ENCODE data around the gene ZBTB2. TPM values are rescaled to one million over a fixed set of nuclear protein-coding genes. Genes with fewer than 3 reads are reported as not detected.

ZBTB2 gene
- total RNA-seq, 1 donor from 2014 or later, result 14.0 TPM

DNA sequence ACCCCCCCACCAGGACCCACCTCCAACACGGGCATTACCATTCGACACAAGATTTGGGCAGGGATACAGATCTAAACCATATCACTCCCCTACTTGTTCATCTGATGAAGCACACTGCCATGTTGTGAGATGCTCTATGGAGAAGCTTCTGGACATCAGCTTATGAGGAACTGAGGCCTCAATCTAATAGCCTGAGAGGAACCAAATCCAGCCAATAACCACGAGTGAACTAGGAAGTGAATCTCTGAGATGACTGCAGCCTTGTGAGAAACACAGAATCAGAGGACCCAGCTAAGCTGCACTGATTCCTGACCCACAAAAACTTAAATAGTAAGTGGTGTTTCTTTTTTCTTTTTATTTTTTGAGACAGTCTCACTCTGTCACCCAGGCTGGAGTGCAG, 21.6 kb upstream of the ZBTB2 start:
- Histone ChIP-seq H3K27me3 (ENCODE audit: control insufficient read depth, insufficient read depth, low read length) (no peaks in the 10 kb centered on the region), H3K4me3 (ENCODE audit: low read depth, low read length) (no peak overlapping the region), H3K36me3 (ENCODE audit: control insufficient read depth, insufficient read depth, low read length) (peaks cover 7% of the 10 kb centered on the region)
- TF ChIP-seq, protein P1, sequence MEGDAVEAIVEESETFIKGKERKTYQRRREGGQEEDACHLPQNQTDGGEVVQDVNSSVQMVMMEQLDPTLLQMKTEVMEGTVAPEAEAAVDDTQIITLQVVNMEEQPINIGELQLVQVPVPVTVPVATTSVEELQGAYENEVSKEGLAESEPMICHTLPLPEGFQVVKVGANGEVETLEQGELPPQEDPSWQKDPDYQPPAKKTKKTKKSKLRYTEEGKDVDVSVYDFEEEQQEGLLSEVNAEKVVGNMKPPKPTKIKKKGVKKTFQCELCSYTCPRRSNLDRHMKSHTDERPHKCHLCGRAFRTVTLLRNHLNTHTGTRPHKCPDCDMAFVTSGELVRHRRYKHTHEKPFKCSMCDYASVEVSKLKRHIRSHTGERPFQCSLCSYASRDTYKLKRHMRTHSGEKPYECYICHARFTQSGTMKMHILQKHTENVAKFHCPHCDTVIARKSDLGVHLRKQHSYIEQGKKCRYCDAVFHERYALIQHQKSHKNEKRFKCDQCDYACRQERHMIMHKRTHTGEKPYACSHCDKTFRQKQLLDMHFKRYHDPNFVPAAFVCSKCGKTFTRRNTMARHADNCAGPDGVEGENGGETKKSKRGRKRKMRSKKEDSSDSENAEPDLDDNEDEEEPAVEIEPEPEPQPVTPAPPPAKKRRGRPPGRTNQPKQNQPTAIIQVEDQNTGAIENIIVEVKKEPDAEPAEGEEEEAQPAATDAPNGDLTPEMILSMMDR (IDR thresholded peaks at IDR 0.05; ENCODE audit: insufficient read depth, low read length, poor library complexity, severe bottlenecking), result no peak
- DNase-seq (ENCODE audit: low read depth), result no peak

DNA sequence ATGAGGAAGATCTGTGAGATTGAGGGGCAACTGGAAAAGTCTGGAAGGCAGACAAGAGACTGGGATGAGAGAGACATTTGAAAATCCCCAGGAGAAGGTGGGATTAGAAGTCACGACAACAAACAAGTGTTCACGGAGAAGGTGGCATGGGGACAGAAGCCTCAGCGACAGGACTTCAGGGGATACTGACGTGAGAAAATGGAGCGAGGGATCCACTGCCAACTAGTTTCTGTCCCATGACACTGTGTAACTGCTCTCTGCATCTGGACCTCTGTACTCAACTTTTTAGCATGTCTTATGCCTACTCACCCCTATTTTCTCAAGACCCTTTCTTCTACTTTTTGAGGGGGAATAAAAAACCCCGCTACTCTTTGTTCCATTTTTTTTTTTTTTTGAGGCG, 18.3 kb upstream of the ZBTB2 start:
- Histone ChIP-seq H3K27me3 (ENCODE audit: control insufficient read depth, insufficient read depth, low read length) (no peaks in the 10 kb centered on the region), H3K36me3 (ENCODE audit: control insufficient read depth, insufficient read depth, low read length) (peaks cover 7% of the 10 kb centered on the region), H3K4me3 (ENCODE audit: low read depth, low read length) (no peak overlapping the region)
- DNase-seq (ENCODE audit: low read depth), result no peak
- TF ChIP-seq, protein P1 (IDR thresholded peaks at IDR 0.05; ENCODE audit: insufficient read depth, low read length, poor library complexity, severe bottlenecking), result no peak

DNA sequence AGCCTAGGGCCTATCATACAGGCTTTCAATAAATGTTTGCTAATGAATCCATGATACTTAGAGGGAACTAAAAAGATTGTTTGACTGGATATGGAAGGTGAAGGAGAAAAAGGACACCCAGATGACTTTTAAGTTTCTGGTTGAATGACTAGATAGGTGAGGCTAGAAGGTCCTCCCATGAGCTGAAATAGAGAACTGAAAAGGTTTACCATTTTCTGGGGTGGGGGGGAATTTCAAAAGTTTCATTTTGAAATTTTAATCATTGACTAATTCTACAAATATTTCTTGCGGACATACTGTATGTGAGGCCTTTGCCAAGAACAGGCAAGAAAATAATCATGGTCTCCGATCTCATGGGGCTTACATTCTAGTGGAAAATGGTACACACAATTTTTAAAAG, 17.9 kb upstream of the ZBTB2 start:
- no peak for DNase-seq (ENCODE audit: low read depth)
- peaks cover 7% of the 10 kb centered on the region for H3K36me3 ChIP-seq (ENCODE audit: control insufficient read depth, insufficient read depth, low read length)
- no peak overlapping the region for H3K4me3 ChIP-seq (ENCODE audit: low read depth, low read length)
- TF ChIP-seq, protein P1 (IDR thresholded peaks at IDR 0.05; ENCODE audit: insufficient read depth, low read length, poor library complexity, severe bottlenecking), result no peak
- H3K27me3 ChIP-seq (ENCODE audit: control insufficient read depth, insufficient read depth, low read length), result no peaks in the 10 kb centered on the region

DNA sequence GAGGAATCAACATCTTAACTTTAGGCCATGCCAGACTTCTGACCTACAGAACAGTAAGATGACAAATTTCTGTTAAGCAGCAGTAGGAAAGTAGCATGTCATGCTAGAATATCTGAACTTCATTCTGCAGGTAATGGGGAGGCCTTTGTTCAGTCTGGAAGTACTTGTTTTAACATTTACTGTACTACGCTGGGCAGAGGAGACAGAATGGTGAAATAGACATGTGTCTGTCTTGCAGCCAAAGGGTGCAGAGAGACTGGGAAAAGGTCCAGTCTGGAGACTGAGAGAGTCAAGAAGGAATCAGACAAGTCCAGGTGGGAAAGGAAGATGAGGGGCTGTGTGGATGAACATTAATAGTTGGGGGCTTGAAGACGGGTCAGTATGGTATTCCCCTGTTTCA, 17.5 kb upstream of the ZBTB2 start:
- Histone ChIP-seq H3K27me3 (ENCODE audit: control insufficient read depth, insufficient read depth, low read length) (no peaks in the 10 kb centered on the region), H3K4me3 (ENCODE audit: low read depth, low read length) (no peak overlapping the region), H3K36me3 (ENCODE audit: control insufficient read depth, insufficient read depth, low read length) (peaks cover 7% of the 10 kb centered on the region)
- TF ChIP-seq, protein P1 (IDR thresholded peaks at IDR 0.05; ENCODE audit: insufficient read depth, low read length, poor library complexity, severe bottlenecking), result no peak
- no peak for DNase-seq (ENCODE audit: low read depth)

- DNase-seq (ENCODE audit: low read depth), result no peak
- H3K27me3 ChIP-seq (ENCODE audit: control insufficient read depth, insufficient read depth, low read length), result no peaks in the 10 kb centered on the region
Observed at GRCh38 chr6:151403919-151404308, 12.6 kb upstream of the ZBTB2 start.

DNA sequence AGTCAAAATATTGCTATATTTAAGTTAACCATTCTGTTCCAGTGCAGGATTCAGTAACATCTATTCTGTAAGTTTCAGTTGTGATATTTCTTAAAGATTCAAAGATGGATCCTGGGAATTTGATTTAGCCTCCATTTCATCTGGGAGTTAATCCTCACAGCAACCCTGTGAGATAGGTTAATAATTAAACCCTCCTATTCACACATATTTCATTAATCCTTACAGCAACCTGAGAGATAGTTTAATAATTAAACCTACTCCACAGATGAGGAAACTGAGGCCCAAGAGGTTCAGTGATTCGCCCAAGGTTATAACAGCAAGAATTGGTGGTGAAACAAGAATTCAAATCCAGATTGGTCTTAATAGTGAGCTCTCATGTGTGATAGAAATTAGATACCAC, 10.9 kb upstream of the ZBTB2 start:
- H3K27me3 ChIP-seq (ENCODE audit: control insufficient read depth, insufficient read depth, low read length), result no peaks in the 10 kb centered on the region
- no peak overlapping the region for H3K4me3 ChIP-seq (ENCODE audit: low read depth, low read length)
- DNase-seq (ENCODE audit: low read depth), result no peak
- TF ChIP-seq, protein P1 (IDR thresholded peaks at IDR 0.05; ENCODE audit: insufficient read depth, low read length, poor library complexity, severe bottlenecking), result no peak
- no peaks in the 10 kb centered on the region for H3K36me3 ChIP-seq (ENCODE audit: control insufficient read depth, insufficient read depth, low read length)

More at GRCh38 chr6:151403919-151404308, 12.6 kb upstream of the ZBTB2 start:
- TF ChIP-seq, protein P1 (IDR thresholded peaks at IDR 0.05; ENCODE audit: insufficient read depth, low read length, poor library complexity, severe bottlenecking), result no peak
- peaks cover 2% of the 10 kb centered on the region for H3K36me3 ChIP-seq (ENCODE audit: control insufficient read depth, insufficient read depth, low read length)
- no peak overlapping the region for H3K4me3 ChIP-seq (ENCODE audit: low read depth, low read length)

Data from kidney epithelial cell (primary cell).